Measurements from ENCODE around the gene PCOLCE2. TPM values are rescaled to one million over a fixed set of nuclear protein-coding genes. Genes with fewer than 3 reads are reported as not detected.

The PCOLCE2 gene
- total RNA-seq (2.0 TPM), polyA plus RNA-seq (4.7 TPM)
- long read RNA-seq, donor 1, result 0 reads
- long read RNA-seq, donor 2, partial matches to known transcripts, result 0 of 1 reads
- long read RNA-seq, donor 2, other reads (novel, unspliced or antisense), result 0 of 1 reads
- long read RNA-seq, donor 3, result 0 reads
- long read RNA-seq, donor 4, result 0 reads
- long read RNA-seq, donor 5, partial matches to known transcripts, result 266 of 271 reads
- long read RNA-seq, donor 5, other reads (novel, unspliced or antisense), result 5 of 271 reads
- long read RNA-seq, donor 6, result 0 reads
- long read RNA-seq, donor 7, result 0 reads
- long read RNA-seq, donor 8, result 0 reads
- long read RNA-seq, donor 9, result 0 reads
- long read RNA-seq, donor 10, result 0 reads

GRCh38 chr3:142888481-142889211 is at the start of gene PCOLCE2:
PCOLCE2 (minus strand) TSS chr3:142889083; CDS start chr3:142888896, 187 bp downstream.
- Histone ChIP-seq H3K27ac (ENCODE audit: low read depth in 1 of 2, low read length in 1 of 2) (no peak within 1 kb of the TSS), H3K4me3 (ENCODE audit: low read length in 2 of 2) (peak within 1 kb of the TSS; percentile 27 to 49), H3K36me3 (ENCODE audit: control insufficient read depth in 2 of 2, insufficient read depth in 2 of 2, low read length in 1 of 2) (no peaks in the 10 kb centered on the region), H3K27me3 (ENCODE audit: control insufficient read depth in 2 of 2, insufficient read depth in 1 of 2, low read length in 1 of 2) (peaks cover 46 to 68% of the 10 kb centered on the region in 2 donors), H3K4me1 (ENCODE audit: control insufficient read depth in 2 of 2, insufficient read depth in 2 of 2, low read length in 2 of 2) (peaks cover 8 to 10% of the 10 kb centered on the region in 2 donors), H3K9me3 (ENCODE audit: control insufficient read depth in 2 of 2, insufficient read depth in 1 of 2, low read length in 1 of 2) (peaks cover 0 to 4% of the 10 kb centered on the region in 2 donors)
- WGBS, result under 1% methylated on average over 74 of the region's 74 CpGs
- peak in 4 of 9 donors; percentile 6 to 45 (median 11) for DNase-seq (ENCODE audit: low read depth in 6 of 9, low spot score in 9 of 9)

GRCh38 chr3:142935963-142936362 is 47.1 kb upstream of the PCOLCE2 start:
- no peaks in the 10 kb centered on the region for H3K4me1 ChIP-seq (ENCODE audit: control insufficient read depth in 2 of 2, insufficient read depth in 2 of 2, low read length in 2 of 2)
- 92% methylated on average over 5 of the region's 5 CpGs for WGBS
- no peaks in the 10 kb centered on the region for H3K9me3 ChIP-seq (ENCODE audit: control insufficient read depth in 2 of 2, insufficient read depth in 1 of 2, low read length in 1 of 2)
- H3K36me3 ChIP-seq (ENCODE audit: control insufficient read depth in 2 of 2, insufficient read depth in 2 of 2, low read length in 1 of 2), result no peaks in the 10 kb centered on the region
- H3K27me3 ChIP-seq (ENCODE audit: control insufficient read depth in 2 of 2, insufficient read depth in 1 of 2, low read length in 1 of 2), result peaks cover 0 to 2% of the 10 kb centered on the region in 2 donors
- no peak for DNase-seq (ENCODE audit: low read depth in 6 of 9, low spot score in 9 of 9)
- H3K4me3 ChIP-seq (ENCODE audit: low read length in 2 of 2), result no peak overlapping the region
- H3K27ac ChIP-seq (ENCODE audit: low read depth in 1 of 2, low read length in 1 of 2), result no peak overlapping the region

GRCh38 chr3:142934887-142935269 is 46.0 kb upstream of the PCOLCE2 start:
- H3K27ac ChIP-seq (ENCODE audit: low read depth in 1 of 2, low read length in 1 of 2), result no peak overlapping the region
- peaks cover 0 to 2% of the 10 kb centered on the region in 2 donors for H3K27me3 ChIP-seq (ENCODE audit: control insufficient read depth in 2 of 2, insufficient read depth in 1 of 2, low read length in 1 of 2)
- no peak for DNase-seq (ENCODE audit: low read depth in 6 of 9, low spot score in 9 of 9)
- H3K4me3 ChIP-seq (ENCODE audit: low read length in 2 of 2), result no peak overlapping the region
- no peaks in the 10 kb centered on the region for H3K36me3 ChIP-seq (ENCODE audit: control insufficient read depth in 2 of 2, insufficient read depth in 2 of 2, low read length in 1 of 2)
- no peaks in the 10 kb centered on the region for H3K9me3 ChIP-seq (ENCODE audit: control insufficient read depth in 2 of 2, insufficient read depth in 1 of 2, low read length in 1 of 2)
- WGBS, result 97% methylated on average over 3 of the region's 3 CpGs
- H3K4me1 ChIP-seq (ENCODE audit: control insufficient read depth in 2 of 2, insufficient read depth in 2 of 2, low read length in 2 of 2), result no peaks in the 10 kb centered on the region

GRCh38 chr3:142934128-142934886 is 45.4 kb upstream of the PCOLCE2 start:
- Histone ChIP-seq H3K4me1 (ENCODE audit: control insufficient read depth in 2 of 2, insufficient read depth in 2 of 2, low read length in 2 of 2) (no peaks in the 10 kb centered on the region), H3K4me3 (ENCODE audit: low read length in 2 of 2) (no peak overlapping the region), H3K36me3 (ENCODE audit: control insufficient read depth in 2 of 2, insufficient read depth in 2 of 2, low read length in 1 of 2) (no peaks in the 10 kb centered on the region), H3K27me3 (ENCODE audit: control insufficient read depth in 2 of 2, insufficient read depth in 1 of 2, low read length in 1 of 2) (peaks cover 0 to 2% of the 10 kb centered on the region in 2 donors), H3K27ac (ENCODE audit: low read depth in 1 of 2, low read length in 1 of 2) (no peak overlapping the region), H3K9me3 (ENCODE audit: control insufficient read depth in 2 of 2, insufficient read depth in 1 of 2, low read length in 1 of 2) (no peaks in the 10 kb centered on the region)
- 88% methylated on average over 7 of the region's 7 CpGs for WGBS
- no peak for DNase-seq (ENCODE audit: low read depth in 6 of 9, low spot score in 9 of 9)

GRCh38 chr3:142931222-142931621 is 42.3 kb upstream of the PCOLCE2 start:
- H3K27me3 ChIP-seq (ENCODE audit: control insufficient read depth in 2 of 2, insufficient read depth in 1 of 2, low read length in 1 of 2), result peaks cover 0 to 2% of the 10 kb centered on the region in 2 donors
- no peaks in the 10 kb centered on the region for H3K36me3 ChIP-seq (ENCODE audit: control insufficient read depth in 2 of 2, insufficient read depth in 2 of 2, low read length in 1 of 2)
- no peaks in the 10 kb centered on the region for H3K4me1 ChIP-seq (ENCODE audit: control insufficient read depth in 2 of 2, insufficient read depth in 2 of 2, low read length in 2 of 2)
- no peak overlapping the region for H3K4me3 ChIP-seq (ENCODE audit: low read length in 2 of 2)
- WGBS, result 81% methylated on average over 6 of the region's 6 CpGs
- DNase-seq (ENCODE audit: low read depth in 6 of 9, low spot score in 9 of 9), result peak in 3 of 9 donors; percentile 4 to 29 (median 15)
- H3K9me3 ChIP-seq (ENCODE audit: control insufficient read depth in 2 of 2, insufficient read depth in 1 of 2, low read length in 1 of 2), result no peaks in the 10 kb centered on the region
- no peak overlapping the region for H3K27ac ChIP-seq (ENCODE audit: low read depth in 1 of 2, low read length in 1 of 2)

- no peaks in the 10 kb centered on the region for H3K4me1 ChIP-seq (ENCODE audit: control insufficient read depth in 2 of 2, insufficient read depth in 2 of 2, low read length in 2 of 2)
- no peak overlapping the region for H3K27ac ChIP-seq (ENCODE audit: low read depth in 1 of 2, low read length in 1 of 2)
- 94% methylated on average over 3 of the region's 3 CpGs for WGBS
- H3K27me3 ChIP-seq (ENCODE audit: control insufficient read depth in 2 of 2, insufficient read depth in 1 of 2, low read length in 1 of 2), result no peaks in the 10 kb centered on the region
- H3K4me3 ChIP-seq (ENCODE audit: low read length in 2 of 2), result no peak overlapping the region
- H3K36me3 ChIP-seq (ENCODE audit: control insufficient read depth in 2 of 2, insufficient read depth in 2 of 2, low read length in 1 of 2), result no peaks in the 10 kb centered on the region
- no peaks in the 10 kb centered on the region for H3K9me3 ChIP-seq (ENCODE audit: control insufficient read depth in 2 of 2, insufficient read depth in 1 of 2, low read length in 1 of 2)
- DNase-seq (ENCODE audit: low read depth in 6 of 9, low spot score in 9 of 9), result no peak
Observed at GRCh38 chr3:142930463-142930862, 41.6 kb upstream of the PCOLCE2 start.

GRCh38 chr3:142929890-142930289 is 41.0 kb upstream of the PCOLCE2 start:
- Histone ChIP-seq H3K4me1 (ENCODE audit: control insufficient read depth in 2 of 2, insufficient read depth in 2 of 2, low read length in 2 of 2) (no peaks in the 10 kb centered on the region), H3K36me3 (ENCODE audit: control insufficient read depth in 2 of 2, insufficient read depth in 2 of 2, low read length in 1 of 2) (no peaks in the 10 kb centered on the region), H3K27me3 (ENCODE audit: control insufficient read depth in 2 of 2, insufficient read depth in 1 of 2, low read length in 1 of 2) (no peaks in the 10 kb centered on the region), H3K4me3 (ENCODE audit: low read length in 2 of 2) (no peak overlapping the region), H3K9me3 (ENCODE audit: control insufficient read depth in 2 of 2, insufficient read depth in 1 of 2, low read length in 1 of 2) (no peaks in the 10 kb centered on the region), H3K27ac (ENCODE audit: low read depth in 1 of 2, low read length in 1 of 2) (no peak overlapping the region)
- WGBS, result 65% methylated on average over 3 of the region's 3 CpGs
- DNase-seq (ENCODE audit: low read depth in 6 of 9, low spot score in 9 of 9), result no peak

GRCh38 chr3:142929109-142929508 is 40.2 kb upstream of the PCOLCE2 start:
- WGBS, result 36% methylated on average over 3 of the region's 3 CpGs
- H3K36me3 ChIP-seq (ENCODE audit: control insufficient read depth in 2 of 2, insufficient read depth in 2 of 2, low read length in 1 of 2), result no peaks in the 10 kb centered on the region
- no peaks in the 10 kb centered on the region for H3K9me3 ChIP-seq (ENCODE audit: control insufficient read depth in 2 of 2, insufficient read depth in 1 of 2, low read length in 1 of 2)
- peak in 5 of 9 donors; percentile 7 to 40 (median 17) for DNase-seq (ENCODE audit: low read depth in 6 of 9, low spot score in 9 of 9)
- H3K27ac ChIP-seq (ENCODE audit: low read depth in 1 of 2, low read length in 1 of 2), result no peak overlapping the region
- no peaks in the 10 kb centered on the region for H3K27me3 ChIP-seq (ENCODE audit: control insufficient read depth in 2 of 2, insufficient read depth in 1 of 2, low read length in 1 of 2)
- no peaks in the 10 kb centered on the region for H3K4me1 ChIP-seq (ENCODE audit: control insufficient read depth in 2 of 2, insufficient read depth in 2 of 2, low read length in 2 of 2)
- H3K4me3 ChIP-seq (ENCODE audit: low read length in 2 of 2), result no peak overlapping the region
